ENCODE measurements around the gene SLMAP. TPM values are rescaled to one million over a fixed set of nuclear protein-coding genes. Genes with fewer than 3 reads are reported as not detected.
A peak's percentile ranks its signal among the peaks of the same experiment; 100 is the strongest.

Gene SLMAP
- total and polyA plus RNA-seq, 2 of the 4 experiments (the other 2 are of a cell fraction): 15.5 to 26.5 TPM

GRCh38 chr3:57935539-57935938 is 179.4 kb downstream of the SLMAP start:
- no peak overlapping the region for H4K91ac ChIP-seq (ENCODE audit: insufficient read depth, low read depth, low read length)
- H3K4me2 ChIP-seq (ENCODE audit: low read depth, low read length): no peak overlapping the region
- dilution Hi-C loops (cut with HindIII; ENCODE audit: low sequenced_read_pairs, unreplicated experiment) (no loop called here), intact Hi-C loops (cut with micrococcal nuclease) (no loop called here), in situ Hi-C loops (cut with MboI; ENCODE audit: low sequenced_read_pairs) (no loop called here)
- no peak overlapping the region for H2BK5ac ChIP-seq (ENCODE audit: low read depth, low read length, poor library complexity, severe bottlenecking)
- no peak overlapping the region for H2AK5ac ChIP-seq (ENCODE audit: low read depth, low read length)
- no peak overlapping the region for H3K18ac ChIP-seq (ENCODE audit: low read depth, low read length)
- H3K79me1 ChIP-seq (ENCODE audit: low read depth in 1 of 2, low read length in 2 of 2): no peaks in the 10 kb centered on the region
- H4K8ac ChIP-seq (ENCODE audit: low read depth in 2 of 2, low read length in 2 of 2): no peak overlapping the region
- H3K9me3 ChIP-seq (ENCODE audit: control insufficient read depth, insufficient read depth, low read length): no peaks in the 10 kb centered on the region
- no TSS peak for BruUV-seq (replicated peaks)
- ATAC-seq (ENCODE audit: low read depth) (no peak), DNase-seq (no peak)
- H3K23ac ChIP-seq (ENCODE audit: low read depth, low read length): peak overlapping the region; percentile 59; the same call in 1 of the 2 replicates
- no peak overlapping the region for H2AFZ ChIP-seq (replicated peaks; ENCODE audit: low read length, poor library complexity)
- H3K56ac ChIP-seq (ENCODE audit: extremely low read depth, insufficient read depth, low read length): no peak overlapping the region
- 77% methylated on average over 3 of the region's 3 CpGs; no CpG with 5 or more reads in 1 of the 2 experiments for WGBS, 2 experiments (ENCODE audit: extremely low coverage in 2 of 2, insufficient read length in 1 of 2)
- POLR2A ChIA-PET (ENCODE audit: unreplicated experiment): no interaction called here
- H3K36me3 ChIP-seq (ENCODE audit: control insufficient read depth, insufficient read depth, low read length): no peaks in the 10 kb centered on the region
- H3K4me3 ChIP-seq (ENCODE audit: insufficient read depth, low read depth, low read length): no peak overlapping the region
- no peak overlapping the region for H3K9ac ChIP-seq (ENCODE audit: low read depth, low read length)
- no peak overlapping the region for H2BK15ac ChIP-seq (ENCODE audit: low read depth, low read length)
- no peak overlapping the region for H3K27ac ChIP-seq (ENCODE audit: insufficient read depth, low read length)
- H3K9me1 ChIP-seq (ENCODE audit: insufficient read depth, low read length): no peaks in the 10 kb centered on the region; the same call in 1 of the 2 replicates
- peaks cover 3% of the 10 kb centered on the region; the same call in 1 of the 2 replicates for H3K4me1 ChIP-seq (ENCODE audit: control insufficient read depth, insufficient read depth, low read length)
- no peak overlapping the region for H3K14ac ChIP-seq (replicated peaks; ENCODE audit: low read depth, low read length)
- CTCF ChIA-PET: no interaction called here
- H3K4ac ChIP-seq (ENCODE audit: low read depth, low read length): no peak overlapping the region
- H4K20me1 ChIP-seq (ENCODE audit: insufficient read depth, low read length): no peaks in the 10 kb centered on the region
- H2AK9ac ChIP-seq (replicated peaks; ENCODE audit: low read depth, low read length, poor library complexity): no peak overlapping the region
- H4K5ac ChIP-seq (ENCODE audit: low read depth, low read length): no peak overlapping the region
- no peak overlapping the region for H2BK20ac ChIP-seq (ENCODE audit: low read depth, low read length)
- H2BK120ac ChIP-seq (ENCODE audit: low read depth, low read length): no peak overlapping the region
- no peak for TF ChIP-seq CTCF (conservative IDR thresholded peaks at IDR 0.05; ENCODE audit: low read depth, low read length)
- no peak for TF ChIP-seq RCOR1 (IDR thresholded peaks at IDR 0.05; ENCODE audit: insufficient replicate concordance, low read length)
- no peak for TF ChIP-seq RAD21 (IDR thresholded peaks at IDR 0.05; ENCODE audit: low read length)
- no peak for TF ChIP-seq POLR2A (IDR thresholded peaks at IDR 0.05; ENCODE audit: low read depth, low read length)
- no peak for TF ChIP-seq USF2 (IDR thresholded peaks at IDR 0.05; ENCODE audit: low read depth, low read length)
- no peak for TF ChIP-seq RFX5 (IDR thresholded peaks at IDR 0.05; ENCODE audit: low read depth, low read length)
- H3K27me3 ChIP-seq (ENCODE audit: control insufficient read depth, insufficient read depth, low read length): no peaks in the 10 kb centered on the region
